K562 (cell line): Measurements from ENCODE around the gene HIPK1. TPM values are rescaled to one million over a fixed set of nuclear protein-coding genes. Genes with fewer than 3 reads are reported as not detected.

ENCODE experiments used
- ATAC-seq: fragments of 200-7000 bp; cut with Tn5 transposase; 3 replicates; pipeline ENCODE4 v1.9.1; 2020; ENCODE audit warnings: moderate library complexity
- BruUV-seq: library from RNA; stranded (reverse); fragments of 400-500 nt; replicated peaks from 2 replicates; lab custom pipeline; 2021; lab: Mats Ljungman, UMichigan
- CTCF ChIA-PET: fragments of 300-600 bp; formaldehyde crosslinking; extraction: SDS; loops from one replicate; lab custom pipeline; 2021; ENCODE audit warnings: low intra/inter-chr PET ratio; lab: Yijun Ruan, JAX
- POLR2A ChIA-PET: fragments of 300-600, 350-650 bp; sonication (Branson Sonifier 250); formaldehyde crosslinking; extraction: SDS; loops from one replicate; lab custom pipeline; 2021; ENCODE audit warnings: antibody characterized with exemption, inconsistent platforms; lab: Yijun Ruan, JAX
- DNase-seq, 4 experiments: peaks; one replicate each; pipeline versions ENCODE4 v3.0.0 to v3.0.0-alpha.2; 2011 to 2018; ENCODE audit warnings: low spot score in 3 of 4, mixed read lengths in 3 of 4; ENCODE audit errors: extremely low read depth in 1 of 4
- FAIRE-seq: peaks from 2 replicates; lab custom pipeline; 2011; peaks lifted over from hg19 to GRCh38; lab: Jason Lieb, UNC
- H2AFZ ChIP-seq: 2 replicates; pipeline ENCODE4 v1.6.0; 2011; ENCODE audit warnings: low read depth, low read length, control low read depth, inconsistent platforms
- H3K27ac ChIP-seq: fragments of 200-600 bp; 3 replicates; pipeline ENCODE4 v1.8.0; 2011; ENCODE audit warnings: low read depth, mild to moderate bottlenecking, control low read depth, inconsistent platforms, low read length, moderate library complexity, mixed read lengths; ENCODE audit errors: extremely low read depth
- H3K27me3 ChIP-seq, 2 experiments: fragments of 300-600 bp in 1 of 2; 2 replicates in 1 of 2; 3 replicates in 1 of 2; pipeline versions ENCODE4 v1.6.0 to v1.8.0; 2011; ENCODE audit warnings: inconsistent platforms in 2 of 2, low read length in 2 of 2, mild to moderate bottlenecking in 1 of 2, mixed read lengths in 1 of 2, moderate library complexity in 1 of 2; ENCODE audit not compliant: control insufficient read depth in 2 of 2, insufficient read depth in 2 of 2
- H3K36me3 ChIP-seq: fragments of 300-600 bp; 3 replicates; pipeline ENCODE4 v1.8.0; 2011; ENCODE audit warnings: mild to moderate bottlenecking, low read length, inconsistent platforms; ENCODE audit not compliant: control insufficient read depth, insufficient read depth
- H3K4me1 ChIP-seq, 2 experiments: fragments of 200-600 bp in 1 of 2; replicated peaks in 1 of 2; 2 replicates in 1 of 2; 3 replicates in 1 of 2; pipeline versions ENCODE4 v1.5.1 to v1.8.0; 2011; ENCODE audit warnings: inconsistent platforms in 2 of 2, low read length in 2 of 2, mild to moderate bottlenecking in 1 of 2, mixed read lengths in 1 of 2, moderate library complexity in 1 of 2; ENCODE audit not compliant: control insufficient read depth in 2 of 2, insufficient read depth in 2 of 2
- H3K4me2 ChIP-seq: 2 replicates; pipeline ENCODE4 v1.6.1; 2011; ENCODE audit warnings: low read length, control low read depth, inconsistent platforms, mixed read lengths; ENCODE audit not compliant: insufficient read depth
- H3K4me3 ChIP-seq: fragments of 200-600 bp; sonication (generic), shearing (Covaris generic); 2 replicates; pipeline ENCODE4 v1.5.1; 2016; ENCODE audit warnings: control low read depth, inconsistent platforms
- H3K79me2 ChIP-seq: fragments of 200-600 bp; 3 replicates; pipeline ENCODE4 v1.8.0; 2011; ENCODE audit warnings: low read length, inconsistent platforms; ENCODE audit not compliant: control insufficient read depth, insufficient read depth
- H3K9ac ChIP-seq, 2 experiments: 2 replicates each; pipeline versions ENCODE4 v1.6.0 to v1.6.1; 2011; ENCODE audit warnings: low read depth in 2 of 2, low read length in 2 of 2, control low read depth in 1 of 2, inconsistent platforms in 1 of 2, mild to moderate bottlenecking in 1 of 2, mixed read lengths in 1 of 2; ENCODE audit not compliant: insufficient read depth in 1 of 2
- H3K9me1 ChIP-seq: one replicate; pipeline ENCODE4 v1.6.0; 2011; ENCODE audit warnings: inconsistent platforms, mild to moderate bottlenecking, low read length, moderate library complexity; ENCODE audit not compliant: control insufficient read depth, insufficient read depth
- H3K9me3 ChIP-seq: replicated peaks from 2 replicates; pipeline ENCODE4 v1.5.1; 2011; ENCODE audit warnings: low read depth, low read length, inconsistent platforms; ENCODE audit not compliant: control insufficient read depth, insufficient read depth
- H4K20me1 ChIP-seq: replicated peaks from 2 replicates; pipeline ENCODE4 v1.6.1; 2011; ENCODE audit warnings: low read length, inconsistent platforms, mixed read lengths; ENCODE audit not compliant: control insufficient read depth, insufficient read depth
- BCOR ChIP-seq: fragments of 450-650 bp; IDR thresholded peaks from 2 replicates; pipeline ENCODE4 v1.6.1; 2016
- GATAD2B ChIP-seq: fragments of 450-650 bp; IDR thresholded peaks from 2 replicates; pipeline ENCODE4 v1.6.1; 2017; ENCODE audit warnings: mild to moderate bottlenecking, borderline replicate concordance
- HDAC2 ChIP-seq: fragments of 450-650 bp; IDR thresholded peaks from 2 replicates; pipeline ENCODE4 v1.6.1; 2016; ENCODE audit warnings: mild to moderate bottlenecking
- KDM1A ChIP-seq, 2 experiments: fragments of 450-650 bp; IDR thresholded peaks; 2 replicates each; pipeline ENCODE4 v1.6.1; 2016; ENCODE audit warnings: mild to moderate bottlenecking in 2 of 2
- RBM25 ChIP-seq: fragments of 200-400 bp; formaldehyde crosslinking; IDR thresholded peaks from 2 replicates; pipeline ENCODE4 v1.6.1; 2018; ENCODE audit warnings: low read length, low read depth, moderate library complexity; ENCODE audit not compliant: severe bottlenecking
- ZNF146 ChIP-seq: IDR thresholded peaks from one replicate; pipeline ENCODE4 v1.6.1; 2018; ENCODE audit warnings: missing compliant biosample characterization; ENCODE audit not compliant: unreplicated experiment
- ZNF384 ChIP-seq: IDR thresholded peaks from 2 replicates; pipeline ENCODE4 v1.6.1; 2012; ENCODE audit warnings: low read depth, low read length, improper control_type of control experiment
- WGBS: fragments of 100-300 bp; shearing (Covaris generic); methylation state at CpG from one replicate; pipeline ENCODE4 v1.1.6; 2016; ENCODE audit warnings: low coverage, mixed read lengths; ENCODE audit not compliant: insufficient coverage; ENCODE audit errors: missing lambda C conversion rate; 5-methylcytosine and 5-hydroxymethylcytosine counted together
- in situ Hi-C: fragments of 300-500 bp; cut with MboI; formaldehyde crosslinking; loops from 4 replicates; pipeline ENCODE4 v1.15.0; 2018; ENCODE audit warnings: inconsistent platforms, mixed read lengths
- intact Hi-C: fragments of 100-400 bp; cut with micrococcal nuclease; formaldehyde crosslinking; loops from 2 replicates; pipeline ENCODE4 v1.14.2; 2022
- polyA plus RNA-seq, 8 experiments: library from polyadenylated mRNA; depleted of rRNA in 4 of 8; stranded (reverse) in 5 of 8; unstranded in 3 of 8; fragments of >200 nt; fragmentation: Nextera tagmentation in 2 of 8; fragmentation: Illumina TruSeq in 1 of 8; extraction: Ambion mirVana in 2 of 8; extraction: Trizol in 1 of 8; gene quantifications; 2 replicates each; pipeline versions ENCODE4 v1.2.1 to v1.2.3, GENCODE V29; 2011 to 2014; ENCODE audit warnings: inconsistent platforms in 1 of 8, missing spikeins in 1 of 8
- total RNA-seq, 7 experiments: library from RNA; depleted of rRNA in 6 of 7; stranded (reverse); fragments of >200 nt in 6 of 7; fragmentation: Illumina TruSeq in 2 of 7; extraction: Trizol in 2 of 7; gene quantifications; 2 replicates each; pipeline versions ENCODE4 v1.2.1 to v1.2.3, GENCODE V29; 2011 to 2021; ENCODE audit warnings: low replicate concordance in 1 of 7
- TF ChIP-seq, protein P1 (sequence below), 3 experiments: fragments of 200-800 bp in 1 of 3; sonication (Bioruptor generic) in 1 of 3; sonication (generic) in 1 of 3; formaldehyde crosslinking in 1 of 3; IDR thresholded peaks; 2 replicates each; pipeline versions ENCODE4 v1.6.1 to v1.8.0; 2016 to 2022; ENCODE audit warnings: mild to moderate bottlenecking in 2 of 3, missing compliant biosample characterization in 2 of 3, missing genetic modification characterization in 2 of 3, missing genetic modification reagents in 1 of 3
- TF ChIP-seq, protein P2 (sequence below), 3 experiments: fragments of 200-800 bp in 1 of 3; fragments of 250-450 bp in 1 of 3; fragments of 450-650 bp in 1 of 3; sonication (Bioruptor Pico) in 1 of 3; sonication (Bioruptor generic) in 1 of 3; formaldehyde crosslinking in 1 of 3; IDR thresholded peaks; 2 replicates each; pipeline versions ENCODE4 v1.6.1 to v1.8.0; 2016 to 2022; ENCODE audit warnings: mild to moderate bottlenecking in 2 of 3, missing genetic modification characterization in 2 of 3, missing compliant biosample characterization in 1 of 3, moderate library complexity in 1 of 3

HIPK1 gene
- total and polyA plus RNA-seq, 9 of the 15 experiments (the other 6 are each of a cell fraction or from before 2014, with no cell fraction given), result 10.0 to 57.9 (median 29.6) TPM

DNA sequence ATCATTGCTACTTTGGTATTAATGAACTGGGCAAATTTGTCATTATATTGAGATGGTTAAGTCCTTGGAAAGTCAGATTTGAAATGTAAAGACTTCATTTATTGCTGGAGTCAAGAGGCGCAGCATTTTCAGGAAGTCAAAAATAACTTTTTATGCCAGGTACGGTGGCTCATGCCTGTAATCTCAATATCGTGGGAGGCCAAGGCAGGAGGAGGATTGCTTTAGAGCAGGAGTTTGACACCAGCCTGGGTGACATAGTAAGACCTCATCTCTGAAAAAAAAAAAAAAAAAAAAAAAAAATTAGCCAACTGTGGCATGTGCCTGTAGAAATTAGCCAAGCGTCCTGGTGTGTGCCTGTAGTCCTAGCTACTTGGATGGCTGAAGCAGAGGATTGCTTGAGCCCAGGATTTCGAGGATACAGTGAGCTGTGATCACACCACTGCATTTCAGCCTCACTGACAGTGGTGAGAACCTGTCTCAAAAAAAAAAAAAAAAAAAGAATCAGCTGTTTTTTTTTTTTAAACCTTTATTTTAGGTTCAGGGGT lies 5.5 kb downstream of the HIPK1 start:
- POLR2A ChIA-PET, result interaction anchor here (1.7 kb wide), 1 partner anchor 12 kb away, joined by 13 read pairs; no protein-coding TSS in a partner anchor
- Histone ChIP-seq H4K20me1 (peaks cover 21% of the 10 kb centered on the region), H3K9me3 (no peaks in the 10 kb centered on the region), H3K4me3 (no peak overlapping the region), H3K27ac (no peak overlapping the region)
- 66% methylated on average over 5 of the region's 5 CpGs for WGBS
- no peak for ATAC-seq
- no TSS peak for BruUV-seq
- DNase-seq, result no peak
- TF ChIP-seq ZNF384, result peak; percentile 53; the same call in 1 of the 2 replicates
- TF ChIP-seq, protein P1, sequence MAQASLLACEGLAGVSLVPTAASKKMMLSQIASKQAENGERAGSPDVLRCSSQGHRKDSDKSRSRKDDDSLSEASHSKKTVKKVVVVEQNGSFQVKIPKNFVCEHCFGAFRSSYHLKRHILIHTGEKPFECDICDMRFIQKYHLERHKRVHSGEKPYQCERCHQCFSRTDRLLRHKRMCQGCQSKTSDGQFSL (CRISPR knock-in tag; IDR thresholded peaks at IDR 0.05), result no peak
- TF ChIP-seq, protein P1 (tag; IDR thresholded peaks at IDR 0.05), result no peak
- TF ChIP-seq, all 486 proteins: peak for 1
- H3K9me1 ChIP-seq, result no peaks in the 10 kb centered on the region
- CTCF ChIA-PET, result no interaction called here
- H3K79me2 ChIP-seq, result peaks cover 100% of the 10 kb centered on the region
- H3K27me3 ChIP-seq, result no peaks in the 10 kb centered on the region
- peaks cover 25 to 38% of the 10 kb centered on the region in 2 experiments for H3K4me1 ChIP-seq
- H3K9ac ChIP-seq, result no peak overlapping the region
- intact Hi-C loops (loop anchor here (10.0 kb wide), 1 partner anchor 180 kb away; the partner anchor contains the start of gene PHTF1), in situ Hi-C loops (no loop called here)
- no peak overlapping the region for H3K4me2 ChIP-seq
- peaks cover 36% of the 10 kb centered on the region for H3K36me3 ChIP-seq
- no peak for FAIRE-seq
- no peak overlapping the region for H2AFZ ChIP-seq

DNA sequence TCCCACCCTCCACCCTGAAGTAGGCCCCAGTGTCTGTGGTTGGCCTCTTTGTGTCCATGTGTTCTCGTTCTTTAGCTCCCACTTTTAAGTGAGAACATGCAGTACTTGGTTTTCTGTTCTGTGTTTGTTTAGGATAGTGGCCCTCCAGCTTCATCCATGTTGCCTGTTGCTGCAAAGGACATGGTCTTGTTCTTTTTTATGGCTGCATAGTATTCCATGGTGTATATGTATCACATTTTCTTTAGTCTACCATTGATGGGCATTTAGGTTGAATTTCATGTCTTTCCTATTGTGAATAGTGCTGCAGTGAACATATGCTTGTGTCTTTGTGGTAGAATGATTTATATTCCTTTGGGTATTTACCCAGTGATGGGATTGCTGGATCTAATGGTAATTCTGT lies 6.1 kb downstream of the HIPK1 start:
- Histone ChIP-seq H3K9ac (no peak overlapping the region), H4K20me1 (peaks cover 18% of the 10 kb centered on the region), H3K4me1 (peaks cover 21 to 38% of the 10 kb centered on the region in 2 experiments), H3K9me1 (no peaks in the 10 kb centered on the region), H3K36me3 (peaks cover 39% of the 10 kb centered on the region), H3K27me3 (no peaks in the 10 kb centered on the region), H2AFZ (no peak overlapping the region), H3K27ac (no peak overlapping the region), H3K79me2 (peaks cover 100% of the 10 kb centered on the region), H3K4me2 (no peak overlapping the region), H3K4me3 (no peak overlapping the region), H3K9me3 (no peaks in the 10 kb centered on the region)
- ChIA-PET CTCF (no interaction called here), POLR2A (no interaction called here)
- no peak for FAIRE-seq
- in situ Hi-C loops, result no loop called here
- 84% methylated on average over 1 of the region's 1 CpG for WGBS
- no peak for ATAC-seq
- no peak for DNase-seq
- intact Hi-C loops, result loop anchor here (10.0 kb wide), 1 partner anchor 180 kb away; the partner anchor contains the start of gene PHTF1
- BruUV-seq, result no TSS peak
- TF ChIP-seq ZNF146 (CRISPR knock-in tag) (peak; percentile 99), RBM25 (peak; percentile 64), HDAC2 (0 out of 2 replicates have a peak, but pooled peaks have one; percentile 45), KDM1A (IDR thresholded peaks at IDR 0.05) (peak in 1 of 2 experiments; percentile 58; a peak in 2 of 4 replicates), GATAD2B (no peak), BCOR (peak; percentile 88)
- TF ChIP-seq, protein P2, sequence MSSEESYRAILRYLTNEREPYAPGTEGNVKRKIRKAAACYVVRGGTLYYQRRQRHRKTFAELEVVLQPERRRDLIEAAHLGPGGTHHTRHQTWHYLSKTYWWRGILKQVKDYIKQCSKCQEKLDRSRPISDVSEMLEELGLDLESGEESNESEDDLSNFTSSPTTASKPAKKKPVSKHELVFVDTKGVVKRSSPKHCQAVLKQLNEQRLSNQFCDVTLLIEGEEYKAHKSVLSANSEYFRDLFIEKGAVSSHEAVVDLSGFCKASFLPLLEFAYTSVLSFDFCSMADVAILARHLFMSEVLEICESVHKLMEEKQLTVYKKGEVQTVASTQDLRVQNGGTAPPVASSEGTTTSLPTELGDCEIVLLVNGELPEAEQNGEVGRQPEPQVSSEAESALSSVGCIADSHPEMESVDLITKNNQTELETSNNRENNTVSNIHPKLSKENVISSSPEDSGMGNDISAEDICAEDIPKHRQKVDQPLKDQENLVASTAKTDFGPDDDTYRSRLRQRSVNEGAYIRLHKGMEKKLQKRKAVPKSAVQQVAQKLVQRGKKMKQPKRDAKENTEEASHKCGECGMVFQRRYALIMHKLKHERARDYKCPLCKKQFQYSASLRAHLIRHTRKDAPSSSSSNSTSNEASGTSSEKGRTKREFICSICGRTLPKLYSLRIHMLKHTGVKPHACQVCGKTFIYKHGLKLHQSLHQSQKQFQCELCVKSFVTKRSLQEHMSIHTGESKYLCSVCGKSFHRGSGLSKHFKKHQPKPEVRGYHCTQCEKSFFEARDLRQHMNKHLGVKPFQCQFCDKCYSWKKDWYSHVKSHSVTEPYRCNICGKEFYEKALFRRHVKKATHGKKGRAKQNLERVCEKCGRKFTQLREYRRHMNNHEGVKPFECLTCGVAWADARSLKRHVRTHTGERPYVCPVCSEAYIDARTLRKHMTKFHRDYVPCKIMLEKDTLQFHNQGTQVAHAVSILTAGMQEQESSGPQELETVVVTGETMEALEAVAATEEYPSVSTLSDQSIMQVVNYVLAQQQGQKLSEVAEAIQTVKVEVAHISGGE (CRISPR knock-in tag; IDR thresholded peaks at IDR 0.05), result peak in 1 of 3 experiments; percentile 59; a peak in 2 of 6 replicates
